GM12878 (cell line): ENCODE measurements around the gene OFD1. TPM values are rescaled to one million over a fixed set of nuclear protein-coding genes. Genes with fewer than 3 reads are reported as not detected.
A peak's percentile ranks its signal among the peaks of the same experiment; 100 is the strongest.

ENCODE experiments used
- ATAC-seq: fragments of 200-7000 bp; cut with Tn5 transposase; 3 replicates; pipeline ENCODE4 v1.9.1; 2020; ENCODE audit warnings: mild to moderate bottlenecking, moderate library complexity
- BruUV-seq: library from RNA; stranded (reverse); fragments of 400-500 nt; replicated peaks from 2 replicates; lab custom pipeline; 2021; lab: Mats Ljungman, UMichigan
- CTCF ChIA-PET: fragments of 300-600 bp; sonication (Branson Sonifier 250); formaldehyde crosslinking; extraction: SDS; loops from one replicate; lab custom pipeline; 2021; ENCODE audit warnings: inconsistent platforms; lab: Yijun Ruan, JAX
- POLR2A ChIA-PET: fragments of 350-600 bp; formaldehyde crosslinking; extraction: SDS; loops from one replicate; lab custom pipeline; 2021; ENCODE audit warnings: inconsistent platforms; lab: Charles Lee
- RAD21 ChIA-PET: fragments of 300-600 bp; sonication (Branson Sonifier 250); formaldehyde crosslinking; loops from one replicate; lab custom pipeline; 2023; ENCODE audit warnings: antibody characterized with exemption; ENCODE audit not compliant: unreplicated experiment; lab: Charles Lee
- SMC1A ChIA-PET: fragments of 300-600 bp; sonication (Branson Sonifier 250); formaldehyde crosslinking; loops from one replicate; lab custom pipeline; 2023; ENCODE audit not compliant: unreplicated experiment, uncharacterized antibody; lab: Charles Lee
- DNase-seq: peaks from one replicate; pipeline ENCODE4 v3.0.0-alpha.2; 2011; ENCODE audit warnings: low read depth, low spot score
- FAIRE-seq: peaks from 3 replicates; lab custom pipeline; 2011; peaks lifted over from hg19 to GRCh38; lab: Jason Lieb, UNC
- H2AFZ ChIP-seq: 2 replicates; pipeline ENCODE4 v1.6.0; 2011; ENCODE audit warnings: low read depth, low read length, control low read depth; ENCODE audit not compliant: control insufficient read depth
- H3K27ac ChIP-seq: 2 replicates; pipeline ENCODE4 v1.5.1; 2011; ENCODE audit warnings: control low read depth; ENCODE audit not compliant: control insufficient read depth, insufficient read depth
- H3K27me3 ChIP-seq, 2 experiments: replicated peaks in 1 of 2; 2 replicates each; pipeline versions ENCODE4 v1.6.0 to v1.6.1; 2011; ENCODE audit warnings: low read length in 1 of 2; ENCODE audit not compliant: control insufficient read depth in 2 of 2, insufficient read depth in 2 of 2
- H3K36me3 ChIP-seq, 2 experiments: 2 replicates each; pipeline ENCODE4 v1.5.1; 2011; ENCODE audit warnings: low read length in 1 of 2; ENCODE audit not compliant: control insufficient read depth in 2 of 2, insufficient read depth in 2 of 2
- H3K4me1 ChIP-seq: 2 replicates; pipeline ENCODE4 v1.6.1; 2011; ENCODE audit warnings: mild to moderate bottlenecking, low read length, moderate library complexity, mixed read lengths; ENCODE audit not compliant: control insufficient read depth, insufficient read depth
- H3K4me2 ChIP-seq: 2 replicates; pipeline ENCODE4 v1.6.0; 2011; ENCODE audit warnings: control low read depth; ENCODE audit not compliant: control insufficient read depth, insufficient read depth
- H3K4me3 ChIP-seq: fragments of 200-600 bp; sonication (generic); 2 replicates; pipeline ENCODE4 v1.5.1; 2016
- H3K79me2 ChIP-seq: 2 replicates; pipeline ENCODE4 v1.6.0; 2011; ENCODE audit warnings: low read length; ENCODE audit not compliant: control insufficient read depth, insufficient read depth
- H3K9ac ChIP-seq: 2 replicates; pipeline ENCODE4 v1.8.0; 2011; ENCODE audit warnings: low read length, control low read depth, mixed read lengths; ENCODE audit not compliant: control insufficient read depth, insufficient read depth
- H3K9me3 ChIP-seq: replicated peaks from 3 replicates; pipeline ENCODE4 v1.5.1; 2011; ENCODE audit warnings: mild to moderate bottlenecking, low read length; ENCODE audit not compliant: control insufficient read depth, insufficient read depth
- H4K20me1 ChIP-seq: 2 replicates; pipeline ENCODE4 v1.6.0; 2011; ENCODE audit not compliant: control insufficient read depth, insufficient read depth
- BCL11A ChIP-seq: IDR thresholded peaks from 2 replicates; pipeline ENCODE4 v1.6.1; 2011; ENCODE audit warnings: low read depth, low read length
- CHD1 ChIP-seq: IDR thresholded peaks from 2 replicates; pipeline ENCODE4 v1.6.1; 2012; ENCODE audit warnings: low read depth, low read length, improper control_type of control experiment
- CREB1 ChIP-seq: IDR thresholded peaks from 2 replicates; pipeline ENCODE4 v1.6.1; 2012; ENCODE audit warnings: low read depth, mild to moderate bottlenecking, inconsistent platforms
- E4F1 ChIP-seq: fragments of 450-650 bp; IDR thresholded peaks from 2 replicates; pipeline ENCODE4 v1.6.1; 2018; ENCODE audit warnings: borderline replicate concordance, mild to moderate bottlenecking; ENCODE audit not compliant: partially characterized antibody
- IKZF1 ChIP-seq: fragments of 450-650 bp; conservative IDR thresholded peaks from 2 replicates; pipeline ENCODE4 v1.6.1; 2017; ENCODE audit warnings: antibody characterized with exemption, mild to moderate bottlenecking
- MAX ChIP-seq: IDR thresholded peaks from 2 replicates; pipeline ENCODE4 v1.6.1; 2012; ENCODE audit warnings: low read depth, low read length, improper control_type of control experiment
- MXI1 ChIP-seq: fragments of 150-350 bp; IDR thresholded peaks from 2 replicates; pipeline ENCODE4 v1.6.1; 2011; ENCODE audit warnings: low read depth, mild to moderate bottlenecking, inconsistent platforms, low read length, improper control_type of control experiment
- PAX8 ChIP-seq: fragments of 450-650 bp; IDR thresholded peaks from 2 replicates; pipeline ENCODE4 v1.6.1; 2017; ENCODE audit warnings: mild to moderate bottlenecking, moderate library complexity
- RAD21 ChIP-seq: IDR thresholded peaks from 2 replicates; pipeline ENCODE4 v1.6.1; 2011; ENCODE audit warnings: mild to moderate bottlenecking, low read depth, low read length, moderate library complexity; ENCODE audit not compliant: insufficient read depth
- RELA ChIP-seq: fragments of 450-650 bp; IDR thresholded peaks from 2 replicates; pipeline ENCODE4 v1.8.0; 2014; ENCODE audit warnings: borderline replicate concordance; ENCODE audit not compliant: partially characterized antibody
- SMC3 ChIP-seq: IDR thresholded peaks from 2 replicates; pipeline ENCODE4 v1.6.1; 2011; ENCODE audit warnings: low read length, improper control_type of control experiment, borderline replicate concordance
- STAT1 ChIP-seq: fragments of 450-650 bp; conservative IDR thresholded peaks from 2 replicates; pipeline ENCODE4 v1.6.1; 2014; ENCODE audit warnings: antibody characterized with exemption, mild to moderate bottlenecking
- STAT3 ChIP-seq: IDR thresholded peaks from 2 replicates; pipeline ENCODE4 v1.6.1; 2011; ENCODE audit warnings: low read depth, low read length, improper control_type of control experiment
- TCF7 ChIP-seq: IDR thresholded peaks from 2 replicates; pipeline ENCODE4 v1.6.1; 2014; ENCODE audit warnings: antibody characterized with exemption, borderline replicate concordance
- ZBTB40 ChIP-seq: fragments of 450-650 bp; IDR thresholded peaks from 2 replicates; pipeline ENCODE4 v1.6.1; 2016; ENCODE audit warnings: mild to moderate bottlenecking, moderate library complexity, borderline replicate concordance
- WGBS: methylation state at CpG from one replicate; pipeline ENCODE4 v1.1.6; 2016; ENCODE audit warnings: low lambda C conversion rate; ENCODE audit not compliant: insufficient replicate concordance, insufficient coverage; ENCODE audit errors: missing lambda C conversion rate; 5-methylcytosine and 5-hydroxymethylcytosine counted together
- in situ Hi-C: fragments of 300-500 bp; cut with MboI; formaldehyde crosslinking; loops from 9 replicates; pipeline ENCODE4 v1.14.3; 2018; ENCODE audit warnings: mixed read lengths
- intact Hi-C: fragments of 100-400 bp; cut with micrococcal nuclease; formaldehyde crosslinking; loops from one replicate; pipeline ENCODE4 v1.14.2; 2022; ENCODE audit not compliant: unreplicated experiment
- polyA plus RNA-seq, 11 experiments: library from polyadenylated mRNA; depleted of rRNA in 4 of 11; unstranded in 6 of 11; stranded (reverse) in 5 of 11; fragments of >200 nt; fragmentation: Nextera tagmentation in 4 of 11; fragmentation: Illumina TruSeq in 1 of 11; extraction: Ambion mirVana in 4 of 11; extraction: Trizol in 1 of 11; gene quantifications; 1 replicate in 1 of 11; 2 replicates in 10 of 11; pipeline versions ENCODE4 v1.2.1 to v1.2.3, GENCODE V29; 2011 to 2016; ENCODE audit warnings: inconsistent platforms in 2 of 11, missing spikeins in 2 of 11, low read depth in 1 of 11
- total RNA-seq, 4 experiments: library from RNA; depleted of rRNA in 3 of 4; stranded (reverse); fragments of >200 nt in 3 of 4; fragmentation: Illumina TruSeq in 1 of 4; extraction: Trizol in 1 of 4; gene quantifications; 2 replicates each; pipeline versions ENCODE4 v1.2.1 to v1.2.3, GENCODE V29; 2013 to 2021
- TF ChIP-seq, protein P1 (sequence below): IDR thresholded peaks from 2 replicates; pipeline ENCODE4 v1.6.1; 2012; ENCODE audit warnings: low read depth, low read length, improper control_type of control experiment

OFD1 gene
- total and polyA plus RNA-seq, 10 of the 15 experiments (the other 5 are each of a cell fraction or from before 2014, with no cell fraction given), result 22.4 to 77.2 (median 34.1) TPM

GRCh38 chrX:13747836-13748235 is 13.3 kb downstream of the OFD1 start:
- SMC1A ChIA-PET, result interaction anchor here (1.0 to 14.7 kb wide), 10 partner anchors 8 to 288 kb away, joined by 3 to 198 read pairs (median 10); partner anchors contain the start of genes OFD1, RAB9A and TRAPPC2
- no peaks in the 10 kb centered on the region for H3K9me3 ChIP-seq
- 31% methylated on average over 2 of the region's 2 CpGs for WGBS
- BruUV-seq, result no TSS peak
- intact Hi-C loops (loop anchor here (1.0 kb wide), 1 partner anchor 90 kb away; no protein-coding TSS in a partner anchor), in situ Hi-C loops (loop anchor here (5.0 to 10.0 kb wide), 3 partner anchors 91 to 279 kb away; partner anchors contain the start of gene GEMIN8)
- peaks cover 0 to 15% of the 10 kb centered on the region in 2 experiments; a peak in 3 of 4 replicates for H3K36me3 ChIP-seq
- RAD21 ChIA-PET, result interaction anchor here (1.0 to 15.7 kb wide), 7 partner anchors 11 to 86 kb away, joined by 3 to 175 read pairs (median 8); partner anchors contain the start of genes OFD1 and TRAPPC2
- DNase-seq, result no peak
- POLR2A ChIA-PET, result interaction anchor here (1.2 to 1.4 kb wide), 2 partner anchors 11 to 15 kb away, joined by 3 read pairs; no protein-coding TSS in a partner anchor
- H3K4me2 ChIP-seq, result no peak overlapping the region
- H3K4me1 ChIP-seq, result peaks cover 39% of the 10 kb centered on the region
- ATAC-seq, result 0 out of 3 replicates have a peak, but pooled peaks have one; percentile 12
- no peaks in the 10 kb centered on the region for H3K27me3 ChIP-seq
- H3K4me3 ChIP-seq, result no peak overlapping the region
- no peaks in the 10 kb centered on the region; the same call in 1 of the 2 replicates for H3K79me2 ChIP-seq
- no peak overlapping the region for H3K27ac ChIP-seq
- CTCF ChIA-PET, result interaction anchor here (0.8 to 11.5 kb wide), 13 partner anchors 13 to 284 kb away, joined by 3 to 113 read pairs (median 6); partner anchors contain the start of genes GEMIN8, OFD1 and TRAPPC2
- H2AFZ ChIP-seq, result no peak overlapping the region
- FAIRE-seq, result no peak
- no peaks in the 10 kb centered on the region for H4K20me1 ChIP-seq
- H3K9ac ChIP-seq, result no peak overlapping the region
- no peak for TF ChIP-seq RELA
- peak; percentile 48; the same call in 1 of the 2 replicates for TF ChIP-seq SMC3
- TF ChIP-seq CHD1, result no peak
- TF ChIP-seq MAX, result no peak
- TF ChIP-seq CREB1, result no peak
- no peak for TF ChIP-seq MXI1
- TF ChIP-seq PAX8, result no peak
- TF ChIP-seq E4F1, result no peak
- TF ChIP-seq RAD21, result peak; percentile 53
- no peak for TF ChIP-seq ZBTB40
- no peak for TF ChIP-seq STAT3
- TF ChIP-seq, protein P1, sequence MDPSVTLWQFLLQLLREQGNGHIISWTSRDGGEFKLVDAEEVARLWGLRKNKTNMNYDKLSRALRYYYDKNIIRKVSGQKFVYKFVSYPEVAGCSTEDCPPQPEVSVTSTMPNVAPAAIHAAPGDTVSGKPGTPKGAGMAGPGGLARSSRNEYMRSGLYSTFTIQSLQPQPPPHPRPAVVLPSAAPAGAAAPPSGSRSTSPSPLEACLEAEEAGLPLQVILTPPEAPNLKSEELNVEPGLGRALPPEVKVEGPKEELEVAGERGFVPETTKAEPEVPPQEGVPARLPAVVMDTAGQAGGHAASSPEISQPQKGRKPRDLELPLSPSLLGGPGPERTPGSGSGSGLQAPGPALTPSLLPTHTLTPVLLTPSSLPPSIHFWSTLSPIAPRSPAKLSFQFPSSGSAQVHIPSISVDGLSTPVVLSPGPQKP, result no peak
- TF ChIP-seq STAT1, result no peak
- TF ChIP-seq TCF7, result no peak
- no peak for TF ChIP-seq IKZF1
- no peak for TF ChIP-seq BCL11A
